ENCODE results near the gene CCL1.

The CCL1 gene

GRCh38 chr17:34365340-34365739 lies 2.3 kb upstream of the CCL1 start:
- DNase-seq (ENCODE audit: low read depth), result no peak
- no peak overlapping the region for H3K4me3 ChIP-seq (ENCODE audit: control insufficient read depth, low read depth, low read length)
- no peak for TF ChIP-seq CTCF (conservative IDR thresholded peaks at IDR 0.05; ENCODE audit: control insufficient read depth, insufficient read depth, low read depth, low read length)

- H3K4me3 ChIP-seq (ENCODE audit: control insufficient read depth, low read depth, low read length), result no peak overlapping the region
- DNase-seq (ENCODE audit: low read depth), result no peak
- no peak for TF ChIP-seq CTCF (conservative IDR thresholded peaks at IDR 0.05; ENCODE audit: control insufficient read depth, insufficient read depth, low read depth, low read length)
Measured at GRCh38 chr17:34364751-34365150, 1.7 kb upstream of the CCL1 start.

GRCh38 chr17:34361478-34362061 lies 1.5 kb downstream of the CCL1 start:
- peak; percentile 100 for TF ChIP-seq CTCF (conservative IDR thresholded peaks at IDR 0.05; ENCODE audit: control insufficient read depth, insufficient read depth, low read depth, low read length)
- DNase-seq (ENCODE audit: low read depth), result peak; percentile 90
- H3K4me3 ChIP-seq (ENCODE audit: control insufficient read depth, low read depth, low read length), result no peak overlapping the region

GRCh38 chr17:34360601-34361270 lies 2.3 kb downstream of the CCL1 start:
- no peak for DNase-seq (ENCODE audit: low read depth)

GRCh38 chr17:34358631-34359030 lies 4.4 kb downstream of the CCL1 start:
- H3K4me3 ChIP-seq (ENCODE audit: control insufficient read depth, low read depth, low read length), result no peak overlapping the region
- no peak for DNase-seq (ENCODE audit: low read depth)
- no peak for TF ChIP-seq CTCF (conservative IDR thresholded peaks at IDR 0.05; ENCODE audit: control insufficient read depth, insufficient read depth, low read depth, low read length)

More at GRCh38 chr17:34360601-34361270, 2.3 kb downstream of the CCL1 start:
- TF ChIP-seq CTCF (conservative IDR thresholded peaks at IDR 0.05; ENCODE audit: control insufficient read depth, insufficient read depth, low read depth, low read length), result no peak
- no peak overlapping the region for H3K4me3 ChIP-seq (ENCODE audit: control insufficient read depth, low read depth, low read length)

- TF ChIP-seq CTCF (conservative IDR thresholded peaks at IDR 0.05; ENCODE audit: control insufficient read depth, insufficient read depth, low read depth, low read length), result no peak
- no peak for DNase-seq (ENCODE audit: low read depth)
- H3K4me3 ChIP-seq (ENCODE audit: control insufficient read depth, low read depth, low read length), result no peak overlapping the region
Measured at GRCh38 chr17:34357398-34357797, 5.6 kb downstream of the CCL1 start.
